NCI-H128 (cell line): ENCODE measurements around the gene SLC25A30.
"Not testable (repeated sequence)": the region's sequence is repeated elsewhere in the genome, so short reads cannot be mapped to it uniquely, and the experiment has no call there.

Experiments used
- DNase-seq: peaks from one replicate; lab custom pipeline; 2025; ENCODE audit not compliant: unreplicated experiment; lab: John Stamatoyannopoulos, UW

The SLC25A30 gene

DNA sequence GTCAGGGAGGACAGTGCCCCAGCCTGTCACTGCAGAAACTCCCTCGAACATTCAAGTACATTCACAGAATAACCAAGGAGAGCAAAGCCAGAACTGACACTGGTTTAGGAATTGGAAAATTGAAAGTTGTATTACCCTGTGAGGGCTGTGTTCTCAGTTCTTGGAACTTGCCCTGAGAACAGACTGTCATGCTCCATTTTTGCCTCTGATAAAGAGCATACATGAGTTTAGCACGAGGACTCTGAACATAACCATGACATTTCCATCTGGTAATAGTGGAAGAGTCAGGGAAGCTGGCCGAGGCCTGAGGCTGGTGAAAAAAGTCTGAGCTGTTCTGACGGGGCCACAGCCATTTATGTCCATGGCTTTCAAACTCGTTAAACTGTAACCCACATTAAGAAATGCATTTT, 15.2 kb upstream of the SLC25A30 start:
- no peak for DNase-seq

DNA sequence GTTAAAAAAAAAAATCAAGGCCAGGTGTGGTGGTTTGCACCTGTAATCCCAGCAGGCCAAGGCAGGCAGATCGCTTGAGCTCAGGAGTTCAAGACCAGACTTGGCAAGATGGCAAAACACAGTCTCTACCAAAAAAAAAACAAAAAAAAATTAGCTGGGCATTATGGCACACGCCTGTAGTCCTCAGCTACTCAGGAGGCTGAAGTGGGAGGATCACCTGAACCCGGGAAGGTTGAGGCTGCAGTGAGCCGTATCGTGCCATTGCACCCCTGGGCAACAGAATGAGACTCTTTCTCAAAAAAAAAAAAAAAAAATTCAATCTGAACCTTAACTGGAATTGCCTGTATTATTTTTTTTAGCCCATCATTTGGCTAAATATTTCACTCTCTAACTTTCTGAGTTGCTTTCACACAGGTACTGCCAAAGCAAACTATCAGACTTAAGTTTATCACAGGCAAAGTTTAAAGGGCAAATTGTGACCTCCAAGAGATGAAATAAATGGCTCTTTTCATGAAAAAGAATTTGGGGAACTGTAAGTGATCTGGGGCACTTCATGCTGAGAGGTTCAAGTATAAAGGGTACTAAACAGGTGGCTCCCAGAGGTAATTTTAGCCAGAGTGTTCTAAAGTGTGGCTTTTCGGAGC, 14.7 kb upstream of the SLC25A30 start:
- no peak for DNase-seq

DNA sequence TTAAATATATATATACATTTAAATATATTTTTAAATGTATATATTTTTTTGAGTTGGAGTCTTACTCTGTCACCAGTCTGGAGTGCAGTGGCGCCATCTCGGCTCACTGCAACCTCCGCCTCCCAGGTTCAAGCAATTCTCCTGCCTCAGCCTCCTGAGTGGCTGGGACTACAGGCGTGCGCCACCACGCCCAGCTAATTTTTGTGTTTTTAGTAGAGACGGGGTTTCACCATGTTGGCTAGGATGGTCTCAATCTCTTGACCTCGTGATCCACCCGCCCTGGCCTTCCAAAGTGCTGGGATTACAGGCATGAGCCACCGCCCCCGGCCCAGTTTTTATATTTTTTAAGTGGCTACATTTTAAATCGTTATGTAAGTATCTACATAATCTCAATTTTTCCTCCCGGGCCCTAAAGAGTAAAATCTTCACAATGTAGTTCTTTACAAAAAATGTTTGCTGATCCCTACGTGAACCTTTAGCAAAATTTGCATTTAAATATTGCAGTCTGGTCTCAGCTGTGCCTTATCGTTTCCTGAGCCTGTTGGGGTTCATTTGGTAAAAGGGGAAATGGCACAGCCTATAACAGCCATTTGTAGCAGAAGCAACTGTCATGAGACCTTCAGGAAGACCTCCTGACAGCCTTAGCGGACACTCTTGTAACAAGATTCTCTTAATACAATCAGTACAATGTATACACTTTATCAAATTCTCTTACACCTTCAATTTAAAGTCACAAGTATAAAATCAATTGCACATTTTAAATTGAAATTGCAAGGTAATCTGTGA, 8.1 kb upstream of the SLC25A30 start:
- not testable (repeated sequence) for DNase-seq

DNA sequence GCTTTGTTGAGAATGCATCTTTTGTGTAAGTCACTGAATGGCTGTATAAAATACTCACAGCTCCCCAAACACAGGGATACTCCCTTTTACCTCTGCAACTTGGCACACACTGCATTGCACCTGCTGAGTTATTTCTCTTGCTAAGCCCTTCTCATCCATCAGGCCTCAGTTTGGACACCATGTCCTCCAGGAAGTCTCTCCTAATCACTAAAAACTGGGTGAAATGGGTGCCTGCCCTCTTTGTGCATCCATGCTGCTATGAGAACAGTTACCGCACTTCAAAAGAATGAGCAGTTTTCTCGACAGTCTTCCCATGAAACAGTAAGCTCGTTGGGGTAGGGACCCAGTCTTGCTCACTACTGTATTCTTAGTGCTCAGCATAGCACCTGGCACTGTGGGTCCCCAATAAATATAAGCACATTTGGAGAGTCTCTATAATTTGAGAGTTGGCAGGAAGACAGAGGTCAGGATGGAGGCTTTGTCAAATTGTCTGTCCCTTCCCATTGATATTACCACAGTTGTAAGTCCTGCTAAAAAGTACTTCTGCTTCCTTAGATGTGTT, 4.6 kb upstream of the SLC25A30 start:
- no peak for DNase-seq

DNA sequence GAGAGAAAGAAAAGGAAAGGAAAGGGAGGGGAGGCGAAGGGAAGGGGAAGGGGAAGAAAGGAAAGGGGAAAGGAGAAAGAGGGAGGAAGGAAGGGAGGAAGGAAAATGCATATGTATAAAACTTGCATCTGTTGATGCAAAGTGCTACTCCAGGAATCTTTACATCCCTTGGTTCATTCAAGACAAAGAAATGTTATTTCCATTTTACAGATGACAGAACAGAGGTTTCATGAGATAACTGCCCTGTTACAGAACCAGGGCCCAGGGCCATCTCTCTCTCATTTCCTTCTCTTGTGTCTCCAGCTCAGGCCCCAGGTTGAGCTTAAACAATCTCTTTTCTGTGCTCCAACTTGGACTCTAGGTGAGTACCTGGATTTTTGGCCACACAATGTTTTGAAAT, 1.8 kb upstream of the SLC25A30 start:
- no peak for DNase-seq

DNA sequence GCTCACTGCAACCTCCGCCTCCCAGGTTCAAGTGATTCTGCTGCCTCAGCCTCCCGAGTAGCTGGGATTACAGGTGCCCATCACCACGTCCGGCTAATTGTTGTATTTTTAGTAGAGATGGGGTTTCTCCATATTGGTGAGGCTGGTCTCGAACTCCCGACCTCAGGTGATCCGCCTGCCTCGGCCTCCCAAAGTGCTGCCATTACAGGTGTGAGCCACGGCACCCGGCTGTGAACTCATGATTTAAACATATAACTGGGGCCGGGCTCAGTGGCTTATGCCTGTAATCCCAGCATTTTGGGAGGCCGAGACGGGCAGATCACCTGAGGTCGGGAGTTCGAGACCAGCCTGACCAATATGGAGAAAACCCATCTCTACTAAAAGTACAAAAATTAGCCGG, 1.2 kb upstream of the SLC25A30 start:
- not testable (repeated sequence) for DNase-seq

DNA sequence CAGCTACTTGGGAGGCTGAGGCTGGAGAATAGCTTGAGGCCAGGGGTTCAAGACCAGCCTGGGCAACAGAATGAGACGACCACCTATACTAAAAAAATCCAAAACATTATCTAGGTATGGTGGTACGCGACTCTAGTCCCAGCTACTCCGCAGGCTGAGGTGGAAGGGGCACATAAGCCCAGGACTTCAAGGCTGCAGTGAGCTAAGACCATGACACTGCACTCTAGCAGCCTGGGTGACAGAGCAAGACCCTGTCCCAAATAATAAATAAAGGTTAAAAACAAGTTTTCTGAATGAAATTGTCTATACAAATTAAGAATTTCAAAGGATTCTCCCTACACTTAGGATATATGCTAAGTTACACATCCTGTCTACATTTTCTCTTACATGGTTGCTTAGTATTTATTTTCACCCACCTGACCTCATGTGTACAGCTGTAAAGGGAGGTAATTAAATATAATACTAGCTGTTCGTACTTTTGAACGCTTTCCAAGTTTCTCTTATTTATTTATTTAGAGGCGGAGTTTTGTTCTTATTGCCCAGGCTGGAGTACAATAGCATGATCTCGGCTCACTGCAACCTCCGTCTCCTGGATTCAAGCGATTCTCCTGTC, 1.6 kb downstream of the SLC25A30 start:
- no peak for DNase-seq

DNA sequence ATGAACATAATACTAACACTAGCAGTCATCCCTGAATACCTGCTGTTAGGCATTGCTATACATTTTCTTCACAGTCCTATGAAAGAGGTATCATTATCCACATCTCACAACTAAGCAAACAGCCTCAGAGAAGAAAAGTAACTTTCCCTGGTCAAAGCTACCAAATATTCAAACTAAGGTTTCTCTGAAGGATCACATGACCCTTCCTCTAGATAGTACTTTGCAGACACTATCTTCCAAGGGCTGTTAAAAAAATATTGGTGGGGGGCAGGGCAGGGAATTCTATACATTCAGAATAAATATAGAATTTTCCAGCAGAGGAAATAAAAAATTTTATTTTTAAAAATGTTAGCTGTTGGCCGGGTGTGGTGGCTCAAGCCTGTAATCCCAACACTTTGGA, 3.1 kb downstream of the SLC25A30 start:
- no peak for DNase-seq

DNA sequence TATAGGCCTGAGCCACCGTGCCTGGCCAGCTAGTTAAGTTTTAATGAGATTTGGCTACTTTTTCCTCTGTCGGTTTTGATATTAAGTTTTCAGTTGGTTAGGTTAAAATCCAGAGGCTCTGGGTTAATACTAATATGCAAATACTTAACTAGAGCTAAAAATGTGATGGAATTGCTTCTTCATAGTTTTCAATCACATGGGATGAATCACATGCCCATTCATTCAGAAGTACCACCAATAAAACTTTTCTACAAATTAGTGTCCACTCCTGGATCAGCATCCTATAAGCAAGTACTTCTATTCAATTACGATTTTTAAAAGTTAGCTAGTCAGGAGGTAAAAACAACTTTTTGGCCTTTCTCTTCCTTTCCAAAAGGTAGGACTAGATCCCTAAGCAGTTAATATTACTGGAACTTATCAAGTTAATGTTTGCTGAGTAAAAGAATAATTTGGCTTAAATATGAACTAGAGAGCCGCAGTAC, 4.3 kb downstream of the SLC25A30 start:
- DNase-seq, result no peak

DNA sequence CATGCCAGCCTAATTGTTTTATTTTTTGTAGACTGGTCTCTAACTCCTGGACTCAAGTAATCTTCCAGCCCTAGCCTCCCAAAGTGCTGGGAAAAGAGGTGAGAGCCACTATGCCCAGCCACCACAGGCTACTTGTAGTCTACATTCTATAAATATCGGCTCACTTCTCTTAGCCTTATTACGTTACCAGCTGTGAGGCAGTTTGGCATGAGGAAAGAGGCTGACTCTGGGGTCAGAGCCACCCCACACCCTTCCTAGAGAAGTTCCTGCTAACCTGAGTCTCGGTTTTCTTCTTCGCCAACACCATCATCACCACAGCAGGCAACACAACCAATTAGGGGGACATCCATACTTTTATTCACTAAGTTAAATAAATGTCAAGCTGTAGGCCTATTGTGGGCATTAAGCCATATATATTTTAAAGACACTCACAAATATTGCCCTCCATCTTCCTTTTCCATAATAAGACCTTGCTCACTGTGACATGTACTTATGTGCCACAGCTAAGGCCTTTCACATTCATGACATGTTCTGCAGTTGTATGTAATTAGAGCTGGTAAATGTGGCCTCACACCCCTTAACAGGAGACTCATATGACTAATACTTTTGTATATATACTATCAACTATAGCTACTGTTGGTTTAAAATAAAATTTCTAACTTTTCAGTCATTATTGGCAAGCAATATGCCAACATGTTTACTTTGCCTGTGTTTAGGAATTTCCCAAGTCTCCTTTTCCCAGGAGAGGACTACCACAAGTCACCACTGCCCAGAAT, 5.7 kb downstream of the SLC25A30 start:
- no peak for DNase-seq

DNA sequence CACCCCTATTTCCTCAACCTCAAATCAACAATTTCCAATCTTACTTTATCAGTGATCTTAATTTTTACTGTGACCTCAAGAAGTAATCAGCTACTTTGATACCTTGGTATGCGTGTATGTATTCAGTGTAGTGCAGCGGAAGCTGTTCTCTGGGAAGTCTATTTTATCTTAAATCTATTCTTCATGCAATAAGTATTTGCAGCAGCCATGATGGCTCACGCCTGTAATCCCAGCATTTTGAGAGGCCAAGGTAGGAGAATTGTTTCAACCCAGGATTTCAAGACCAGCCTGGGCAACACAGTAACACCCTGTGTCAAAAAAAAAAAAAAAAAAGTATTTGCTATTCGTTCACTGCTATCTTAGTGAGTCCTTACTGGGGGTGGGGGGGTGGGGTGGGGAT, 6.5 kb downstream of the SLC25A30 start:
- no peak for DNase-seq

DNA sequence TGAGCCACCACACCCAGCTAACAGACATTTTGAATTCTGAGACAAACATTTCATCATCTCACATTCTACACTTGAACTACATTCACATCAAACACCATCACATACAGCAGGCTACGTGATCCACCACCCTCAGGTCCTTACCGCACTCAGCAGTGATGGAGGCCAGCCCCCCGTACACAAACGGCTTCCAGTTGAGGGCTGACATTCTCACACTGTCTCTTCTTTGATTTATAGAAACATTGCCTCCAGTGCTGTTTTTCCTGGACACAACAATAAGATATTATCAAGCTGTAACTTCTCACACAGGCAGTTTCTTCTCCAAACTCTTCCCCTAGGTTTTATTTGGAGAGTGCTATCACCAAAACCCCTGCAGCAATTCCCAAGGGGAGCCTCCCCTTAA, 7.0 kb downstream of the SLC25A30 start:
- no peak for DNase-seq

DNA sequence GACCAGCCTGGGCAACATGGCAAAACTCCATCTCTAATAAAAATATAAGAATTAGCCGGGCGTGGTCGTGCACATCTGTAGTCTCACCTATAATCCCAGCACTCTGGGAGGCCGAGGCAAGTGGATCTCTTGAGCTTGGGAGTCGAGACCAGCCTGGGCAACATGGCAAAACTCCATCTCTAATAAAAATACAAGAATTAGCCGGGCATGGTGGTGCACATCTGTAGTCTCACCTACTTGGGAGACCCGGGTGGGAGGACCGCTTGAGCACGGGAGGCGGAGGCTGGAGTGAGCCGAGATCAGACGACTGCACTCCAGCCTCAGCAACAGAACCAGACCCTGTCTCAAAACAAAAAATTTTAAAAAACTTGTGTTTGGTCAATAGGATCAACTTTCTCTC, 7.7 kb downstream of the SLC25A30 start:
- no peak for DNase-seq

DNA sequence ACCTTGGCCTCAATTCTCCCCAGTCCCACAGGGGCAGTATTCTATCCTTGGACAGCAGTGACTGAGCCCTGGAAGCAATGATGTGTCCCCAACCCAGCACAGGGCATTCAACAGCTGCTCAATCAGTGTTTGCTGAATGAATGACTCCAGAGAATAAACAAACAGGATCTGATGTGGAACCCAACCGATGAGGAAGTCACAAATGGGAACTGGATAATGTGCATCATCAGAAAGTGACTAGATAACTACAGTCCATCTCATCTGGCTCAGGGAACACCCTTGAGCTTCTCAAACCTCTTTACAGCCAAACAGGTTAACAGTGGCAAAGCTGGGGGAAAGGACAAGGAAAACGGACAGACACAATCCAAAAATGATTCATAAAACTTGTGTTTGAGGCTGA, 8.2 kb downstream of the SLC25A30 start:
- no peak for DNase-seq

DNA sequence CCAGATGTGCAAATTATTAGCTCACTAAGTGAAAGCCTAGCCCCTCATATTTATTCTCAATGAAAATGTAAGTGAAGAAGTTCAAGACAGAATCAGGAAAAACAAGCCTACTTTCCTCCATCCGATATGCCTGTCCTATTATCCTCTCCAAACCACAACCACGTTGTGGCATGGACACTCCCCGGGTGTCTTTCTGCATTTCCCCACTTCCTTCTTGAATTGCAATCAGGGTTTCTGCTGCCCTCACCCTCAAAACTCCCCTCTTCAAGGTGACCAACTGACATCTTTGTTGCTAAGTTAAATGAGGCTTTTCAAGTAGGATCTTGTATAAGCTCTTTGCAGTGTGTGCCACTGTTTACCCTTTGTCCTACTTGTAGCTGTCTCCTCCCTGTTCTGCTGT, 11.8 kb downstream of the SLC25A30 start:
- no peak for DNase-seq

DNA sequence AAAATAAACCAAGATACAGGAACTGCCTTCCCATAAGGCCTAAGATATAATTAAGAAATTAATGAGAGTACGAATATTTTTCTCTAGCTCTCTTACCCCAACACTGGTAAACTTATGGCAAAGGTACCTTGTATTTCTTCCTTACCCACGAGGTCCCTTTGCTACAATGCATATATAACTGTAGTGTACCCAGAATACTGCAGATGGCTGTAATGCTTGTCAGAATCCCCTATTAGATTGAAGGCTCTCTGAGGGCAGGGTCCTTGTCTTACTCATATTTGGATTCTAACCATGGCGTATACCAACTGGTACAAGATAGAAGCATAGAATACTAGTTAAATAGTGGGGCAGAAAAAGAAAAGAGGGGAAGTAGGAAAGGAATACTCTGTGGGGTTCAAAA, 15.1 kb downstream of the SLC25A30 start:
- DNase-seq, result no peak

DNA sequence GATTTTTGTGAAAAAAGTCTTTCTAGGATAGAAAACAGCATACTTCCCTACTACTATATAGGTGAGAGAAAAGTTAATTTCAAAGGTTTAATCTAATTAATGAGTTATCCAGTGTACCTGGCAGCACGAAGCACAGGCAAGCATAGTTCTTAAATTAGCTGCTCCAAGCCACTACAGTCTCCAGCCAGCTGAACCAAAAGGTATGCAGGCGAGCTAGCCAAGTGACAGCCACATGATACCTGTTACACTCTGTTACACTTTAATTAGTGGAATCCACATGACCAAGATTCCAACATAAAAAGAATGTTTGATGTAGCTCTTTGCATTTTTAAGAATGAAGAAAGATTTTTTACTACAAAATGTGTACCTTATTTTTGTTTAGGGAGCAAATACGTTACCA, 15.5 kb downstream of the SLC25A30 start:
- no peak for DNase-seq

DNA sequence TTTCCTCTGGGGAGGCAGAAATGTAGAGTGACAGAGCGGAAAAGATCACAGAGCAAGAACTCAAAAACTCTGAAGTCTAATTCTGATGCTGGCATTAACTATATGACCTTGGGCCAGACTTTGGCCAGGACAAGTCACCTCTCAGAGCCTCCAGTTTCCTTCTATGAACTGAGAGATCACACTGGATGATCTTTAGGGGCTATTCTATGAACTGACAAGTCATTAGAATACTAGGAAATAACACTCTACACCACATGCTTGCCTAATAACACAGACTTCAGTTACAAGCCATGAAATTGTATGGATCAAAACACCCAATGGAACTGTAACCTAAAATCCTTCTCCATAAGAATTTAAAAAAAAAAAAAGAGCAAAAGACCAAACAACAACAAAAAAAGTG, 16.9 kb downstream of the SLC25A30 start:
- no peak for DNase-seq

DNA sequence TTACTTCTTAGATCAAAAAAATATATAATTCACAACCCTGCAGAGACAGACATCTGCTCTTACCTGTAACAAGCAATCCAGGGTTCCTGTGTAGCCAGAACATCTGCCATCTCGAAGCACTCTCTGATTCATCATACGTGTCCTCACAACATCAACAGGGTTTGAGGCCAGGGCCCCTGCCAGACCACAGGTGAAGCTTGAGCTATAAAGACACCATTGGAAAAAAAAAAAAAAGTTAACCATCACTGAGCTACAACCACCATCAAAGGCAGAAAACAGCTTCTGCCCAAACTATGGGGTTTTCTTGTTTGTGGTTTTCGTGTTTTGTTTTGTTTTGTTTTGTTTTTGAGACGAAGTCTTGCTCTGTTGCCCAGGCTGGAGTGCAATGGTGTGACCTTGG, 19.3 kb downstream of the SLC25A30 start:
- DNase-seq, result no peak

DNA sequence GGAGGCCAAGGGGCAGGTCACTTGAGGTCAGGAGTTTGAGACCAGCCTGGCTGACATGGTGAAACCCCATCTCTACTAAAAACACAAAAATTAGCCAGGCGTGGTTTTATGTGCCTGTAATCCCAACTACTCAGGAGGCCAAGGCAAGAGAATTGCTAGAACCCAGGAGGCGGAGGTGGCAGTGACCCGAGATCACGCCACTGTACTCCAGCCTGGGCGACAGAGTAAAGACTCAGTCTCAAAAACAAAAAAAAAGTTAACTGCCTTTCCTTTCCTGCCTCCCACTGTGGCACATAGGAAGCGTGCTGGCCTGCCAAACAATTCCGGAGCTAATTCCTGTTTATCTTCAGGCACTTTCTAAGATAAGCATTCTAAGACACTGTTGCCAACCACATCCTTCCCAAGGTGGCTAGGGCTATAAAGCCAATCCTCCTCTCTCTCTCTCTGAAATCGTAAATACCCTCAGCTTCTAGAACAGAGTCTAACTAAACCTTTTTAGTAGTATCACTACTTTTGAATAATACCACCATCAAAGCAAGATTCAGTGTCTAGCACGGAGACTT, 21.6 kb downstream of the SLC25A30 start:
- no peak for DNase-seq
